ENCODE measurements around the gene SPINK1. TPM values are rescaled to one million over a fixed set of nuclear protein-coding genes. Genes with fewer than 3 reads are reported as not detected.
"Not testable (repeated sequence)": the region's sequence is repeated elsewhere in the genome, so short reads cannot be mapped to it uniquely, and the experiment has no call there.

SPINK1 gene
- total RNA-seq, 1 experiment from 2014 or later, result 0.72 TPM

DNA sequence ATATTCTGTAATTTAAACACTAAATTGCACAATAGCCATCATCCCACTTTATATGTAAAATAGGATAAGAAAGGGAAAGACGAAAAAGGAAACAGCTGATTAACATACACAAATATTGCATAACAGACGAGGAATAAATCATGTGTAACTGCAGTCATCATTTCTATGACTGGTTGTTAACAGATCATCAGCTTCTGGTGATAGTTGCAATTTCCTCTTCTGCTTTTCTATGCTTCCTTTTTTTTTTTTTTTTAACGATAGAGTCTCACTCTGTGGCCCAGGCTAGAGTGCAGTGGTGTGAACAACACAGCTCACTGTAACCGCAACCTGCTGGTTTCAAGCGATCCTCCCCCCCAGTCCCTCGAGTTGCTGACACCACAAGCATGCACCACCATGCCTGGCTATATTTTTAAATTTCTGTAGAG lies 26.4 kb downstream of the SPINK1 start:
- no peak for DNase-seq (ENCODE audit: low spot score)

DNA sequence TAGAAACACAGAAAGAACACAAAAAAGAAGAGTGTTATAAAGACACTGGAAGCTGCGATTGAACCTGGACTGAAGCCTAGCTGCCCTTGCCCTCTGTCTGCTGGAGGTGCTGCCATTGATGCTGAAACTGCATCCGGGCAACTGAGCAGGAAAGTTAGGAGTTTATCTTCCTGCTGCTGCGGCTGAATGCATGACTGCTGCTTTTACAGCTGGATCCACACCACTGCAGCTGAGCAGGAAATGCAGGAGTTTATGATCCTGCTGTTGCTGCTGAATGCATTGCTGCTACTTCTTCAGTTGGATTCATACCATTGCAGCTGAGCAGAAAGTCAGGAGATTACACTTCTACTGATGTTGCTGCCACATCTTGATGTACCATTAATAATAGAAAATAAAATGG lies 27.1 kb downstream of the SPINK1 start:
- DNase-seq (ENCODE audit: low spot score), result peak; percentile 28

DNA sequence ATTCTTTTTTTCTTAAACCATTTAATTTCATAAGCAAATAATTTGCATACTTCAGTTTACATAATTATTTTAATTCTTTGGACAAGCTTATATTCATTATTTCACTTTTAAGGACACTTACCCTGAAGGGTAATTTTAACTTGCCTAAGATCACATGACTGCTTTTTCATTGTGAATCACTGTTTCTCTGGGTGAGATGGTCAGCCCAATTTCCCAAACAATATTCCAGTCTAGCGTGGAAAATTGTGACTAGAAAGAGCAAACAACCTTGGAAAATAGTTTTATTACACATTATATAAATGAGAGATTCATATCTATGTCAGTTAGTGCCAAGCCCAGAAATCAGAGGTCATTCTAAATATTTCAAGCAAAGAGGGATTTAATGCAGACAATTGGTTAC lies 27.5 kb downstream of the SPINK1 start:
- no peak for DNase-seq (ENCODE audit: low spot score)

DNA sequence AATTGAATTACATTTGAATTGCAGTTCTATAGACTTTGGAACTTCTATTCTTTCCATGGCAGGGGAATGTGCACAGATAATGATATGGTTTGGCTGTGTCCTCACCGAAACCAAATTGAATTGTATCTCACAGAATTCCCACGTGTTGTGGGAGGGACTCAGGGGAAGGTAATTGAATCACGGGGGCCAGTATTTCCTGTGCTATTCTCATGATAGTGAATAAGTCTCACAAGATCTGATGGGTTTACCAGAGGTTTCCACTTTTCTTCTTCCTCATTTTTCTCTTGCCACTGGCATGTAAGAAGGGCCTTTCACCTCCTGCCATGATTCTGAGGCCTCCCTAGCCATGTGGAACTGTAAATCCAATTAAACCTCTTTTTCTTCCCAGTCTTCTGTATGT lies 28.3 kb downstream of the SPINK1 start:
- DNase-seq (ENCODE audit: low spot score), result not testable (repeated sequence)

DNA sequence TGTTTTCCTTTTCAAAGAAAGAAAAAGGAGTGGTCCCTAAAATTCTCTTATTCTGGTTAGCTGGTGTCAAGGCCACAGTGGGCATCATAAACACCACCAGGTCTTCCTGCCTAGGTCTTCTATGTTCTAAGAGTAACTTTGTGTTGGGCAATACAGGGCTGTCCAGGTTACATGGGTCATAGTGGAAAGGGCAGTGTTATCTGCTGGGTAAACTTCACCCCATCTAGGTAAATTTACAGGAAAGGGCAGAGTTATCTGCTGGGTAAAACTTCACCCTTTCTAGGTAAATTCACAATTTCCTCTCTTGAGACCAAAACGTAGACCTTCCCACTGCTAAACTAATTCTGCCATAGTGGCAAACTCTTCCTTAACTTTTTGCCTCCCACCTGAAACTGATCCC lies 30.0 kb downstream of the SPINK1 start:
- no peak for DNase-seq (ENCODE audit: low spot score)

DNA sequence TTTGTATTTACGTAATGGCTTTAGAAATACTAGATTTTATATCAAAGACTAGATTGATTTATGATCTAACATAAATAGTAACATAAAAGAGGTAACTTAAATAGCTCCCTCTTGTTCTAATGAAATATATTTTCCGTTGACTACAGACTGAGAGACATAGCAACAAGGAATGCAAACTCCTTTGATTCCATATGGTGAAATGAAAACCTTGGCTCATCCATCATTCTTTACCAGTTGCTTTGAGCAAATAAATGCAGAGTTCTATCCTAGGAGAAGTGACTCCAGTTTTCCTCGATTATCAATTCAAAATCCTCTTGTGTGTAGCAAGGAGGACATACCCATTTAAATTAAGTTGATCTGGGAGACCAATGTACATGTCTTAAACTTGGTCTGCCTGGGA lies 31.0 kb downstream of the SPINK1 start:
- DNase-seq (ENCODE audit: low spot score), result no peak

DNA sequence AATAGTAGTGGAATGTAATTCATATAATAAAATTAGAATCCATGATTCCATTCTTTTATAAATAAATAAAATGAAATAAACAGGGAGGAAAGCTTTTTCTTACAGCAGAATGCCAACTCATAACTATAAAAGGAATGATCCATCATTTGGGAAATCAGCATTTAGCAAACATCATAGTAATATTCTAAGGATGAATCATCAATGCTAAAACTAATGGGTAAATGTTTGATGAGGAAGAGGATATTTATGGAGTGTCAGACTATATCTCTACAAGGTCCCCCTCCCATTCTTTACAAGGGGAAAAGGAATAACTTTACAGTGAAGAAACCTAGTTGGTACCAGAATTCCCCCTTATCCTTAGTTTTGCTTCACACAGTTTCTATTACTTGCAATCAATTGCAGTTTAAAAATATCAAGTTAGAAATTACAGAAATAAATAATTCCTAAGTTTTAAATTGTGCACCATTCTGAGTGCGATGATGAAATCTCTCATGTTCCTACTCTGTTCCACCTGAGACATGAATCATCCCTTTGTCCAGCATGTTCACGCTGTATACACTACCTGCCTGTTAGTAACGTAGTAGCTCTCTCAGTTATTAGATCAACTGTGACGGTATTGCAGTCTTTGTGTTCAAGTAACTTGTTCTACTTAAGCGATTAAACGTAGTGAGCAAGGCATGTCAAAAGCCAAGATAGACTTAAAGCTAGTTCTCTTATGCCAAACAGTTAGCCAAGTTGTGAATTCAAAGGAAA lies 34.7 kb downstream of the SPINK1 start:
- DNase-seq (ENCODE audit: low spot score), result no peak

DNA sequence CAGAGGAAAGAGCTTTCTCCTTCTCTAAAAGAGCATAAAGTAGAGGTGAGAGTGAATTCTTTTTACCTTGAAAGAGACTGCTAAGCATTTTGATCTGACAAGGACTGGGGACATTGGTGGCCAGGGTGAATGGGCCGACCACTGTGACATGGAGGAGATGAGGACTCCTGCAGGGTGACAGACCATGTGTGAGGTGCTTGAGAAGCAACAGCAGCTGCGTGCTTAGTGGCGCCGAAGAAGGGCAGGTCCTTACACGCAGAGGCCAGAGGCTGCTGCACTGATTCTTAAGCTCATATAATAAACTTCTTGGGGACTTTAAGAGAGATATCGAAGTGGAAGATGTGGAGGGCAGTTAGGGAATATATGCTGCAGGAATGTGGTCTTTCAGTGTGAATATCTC lies 40.3 kb downstream of the SPINK1 start:
- no peak for DNase-seq (ENCODE audit: low spot score)

DNA sequence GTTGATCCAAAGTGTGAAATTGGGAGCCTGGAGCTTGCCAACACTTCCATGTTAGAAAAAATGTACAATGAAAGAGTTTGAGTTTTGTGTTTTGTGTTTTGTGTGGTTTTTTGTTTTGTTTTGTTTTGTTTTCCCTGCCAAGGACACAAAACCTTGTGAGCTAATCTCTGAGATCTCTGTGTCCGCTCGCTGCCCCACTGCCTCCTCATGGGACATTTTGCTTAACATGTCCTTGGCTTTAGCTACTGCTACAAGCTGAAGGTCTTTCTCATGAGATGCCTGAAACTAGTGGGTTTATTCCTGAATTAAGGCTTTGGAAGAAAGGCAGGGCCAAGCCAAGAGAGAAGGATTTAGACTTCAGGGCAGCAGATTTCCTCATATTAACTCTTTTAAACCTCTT lies 41.7 kb downstream of the SPINK1 start:
- DNase-seq (ENCODE audit: low spot score), result no peak

DNA sequence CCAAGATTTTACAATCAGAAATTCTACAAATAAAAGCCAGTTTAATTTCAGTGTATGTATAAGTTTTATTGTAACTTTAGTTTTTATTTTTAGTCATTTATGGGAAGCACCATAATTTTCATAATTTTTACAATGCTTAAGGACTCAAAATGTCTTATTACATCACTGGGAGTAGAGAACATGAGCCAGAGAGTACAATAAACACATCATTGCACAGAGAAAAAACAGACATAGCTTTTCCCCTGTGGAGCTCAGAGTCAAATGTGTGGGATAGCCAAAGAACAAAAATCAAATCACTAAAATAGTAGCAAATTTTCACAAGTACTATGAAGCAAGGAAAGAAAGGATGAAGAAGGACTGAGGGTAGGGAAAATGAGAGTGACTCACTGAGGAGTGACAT lies 43.4 kb downstream of the SPINK1 start:
- no peak for DNase-seq (ENCODE audit: low spot score)

DNA sequence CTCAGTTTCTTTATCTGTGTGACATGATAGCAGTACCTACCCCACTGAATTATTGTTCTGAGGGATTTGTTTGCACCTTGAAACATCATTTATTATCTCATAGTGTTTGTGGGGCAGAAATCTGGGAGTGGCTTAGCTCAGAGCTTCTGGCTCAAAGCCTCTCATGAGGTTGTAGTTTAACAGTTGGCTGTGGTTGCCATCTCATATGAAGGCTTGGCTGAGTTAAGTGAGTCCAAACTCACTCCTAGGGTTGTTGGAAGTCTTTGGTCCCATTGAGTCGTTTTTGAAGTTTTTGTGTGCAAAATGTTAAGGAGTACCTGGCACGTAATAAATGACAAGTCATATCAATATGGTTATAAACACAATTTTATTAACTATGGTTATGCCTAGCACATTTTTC lies 45.3 kb downstream of the SPINK1 start:
- no peak for DNase-seq (ENCODE audit: low spot score)

DNA sequence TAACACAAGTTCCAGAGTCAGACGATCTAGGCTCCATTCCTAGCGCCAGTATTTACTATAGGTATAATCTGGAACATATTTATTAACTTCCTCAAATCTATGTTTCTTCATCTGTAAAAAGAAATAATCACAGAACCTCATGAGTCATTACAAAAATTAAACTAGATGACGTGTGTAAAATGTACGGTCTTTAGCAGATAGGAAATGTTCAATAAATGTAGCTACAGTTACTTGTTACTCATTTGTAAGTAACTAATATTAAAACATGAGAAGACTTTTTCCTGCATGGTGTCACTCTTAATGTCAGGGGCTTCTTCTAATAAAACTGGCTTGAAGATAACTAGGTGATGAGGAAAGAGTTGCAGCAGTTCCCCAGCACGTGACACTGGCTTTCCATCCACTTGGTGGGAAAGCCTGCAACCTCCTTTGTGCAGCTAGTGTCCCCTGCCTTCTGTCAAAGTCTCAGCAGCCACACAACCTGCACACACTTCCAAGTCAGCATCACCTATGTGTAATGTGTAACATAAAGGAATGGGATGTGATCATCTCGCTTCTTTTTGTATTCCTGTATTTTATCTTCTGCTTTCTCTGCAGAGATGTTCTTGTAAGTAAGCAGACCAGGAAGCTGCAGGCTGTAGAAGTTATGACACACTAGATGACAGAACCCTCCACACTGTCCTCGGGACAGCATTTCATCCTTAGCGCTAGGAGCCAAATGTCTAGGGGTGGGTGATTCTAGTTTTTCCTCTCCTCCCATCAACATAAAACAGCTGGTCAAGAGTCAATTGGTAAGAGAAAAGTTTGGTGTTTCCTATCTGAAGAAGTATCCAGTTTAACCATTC lies 47.1 kb downstream of the SPINK1 start:
- no peak for DNase-seq (ENCODE audit: low spot score)

DNA sequence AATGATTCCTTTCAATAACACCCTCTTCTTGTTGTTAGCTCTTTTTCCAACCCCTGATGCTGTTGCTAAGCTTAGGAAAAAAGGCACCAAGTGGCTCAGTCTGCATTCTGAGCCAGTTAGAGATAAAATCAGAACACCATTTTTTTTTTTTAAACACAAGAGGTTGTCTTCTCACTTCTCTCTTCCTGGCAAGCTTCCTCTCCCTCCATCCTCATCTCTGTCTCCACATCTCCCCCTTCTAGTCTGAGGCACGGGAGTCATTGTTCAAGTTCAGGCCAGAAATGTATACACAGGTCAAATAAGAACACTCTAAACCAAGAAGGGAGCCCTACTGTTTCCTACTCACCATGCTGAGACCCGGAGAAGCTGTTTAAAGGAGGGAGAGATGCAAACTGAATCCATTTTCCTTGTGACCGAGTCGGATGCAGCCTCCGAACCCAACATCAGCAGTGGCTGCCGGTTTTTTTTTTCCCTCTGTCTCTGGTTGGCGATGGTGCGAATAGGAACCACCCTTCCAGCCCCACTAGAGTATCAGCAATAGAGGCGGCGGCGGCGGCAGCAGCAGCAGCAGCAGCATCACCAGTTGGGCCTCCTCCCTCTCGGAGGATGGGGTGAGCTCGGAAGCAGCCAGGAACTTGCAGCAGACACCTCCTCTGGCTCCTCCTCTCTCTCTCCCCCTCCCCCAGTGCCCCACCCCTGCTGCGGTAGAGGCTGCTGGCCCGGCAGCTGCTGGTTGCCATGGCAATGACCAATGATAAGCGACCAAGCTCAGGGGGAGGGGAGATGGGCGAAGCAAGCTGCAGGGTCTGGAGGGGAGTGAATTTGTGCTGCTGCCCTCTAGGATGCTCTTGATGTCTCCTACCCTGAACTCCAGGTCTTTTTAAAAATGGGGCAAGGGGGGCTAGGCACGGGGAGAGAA lies 49.1 kb downstream of the SPINK1 start, which contains the start of gene JAKMIP2:
JAKMIP2 (minus strand) TSS at position 619 of the 919 bp plus-strand sequence. CDS start 110,922 bp downstream, outside the sequence.
- peak; percentile 98 for DNase-seq (ENCODE audit: low spot score)

DNA sequence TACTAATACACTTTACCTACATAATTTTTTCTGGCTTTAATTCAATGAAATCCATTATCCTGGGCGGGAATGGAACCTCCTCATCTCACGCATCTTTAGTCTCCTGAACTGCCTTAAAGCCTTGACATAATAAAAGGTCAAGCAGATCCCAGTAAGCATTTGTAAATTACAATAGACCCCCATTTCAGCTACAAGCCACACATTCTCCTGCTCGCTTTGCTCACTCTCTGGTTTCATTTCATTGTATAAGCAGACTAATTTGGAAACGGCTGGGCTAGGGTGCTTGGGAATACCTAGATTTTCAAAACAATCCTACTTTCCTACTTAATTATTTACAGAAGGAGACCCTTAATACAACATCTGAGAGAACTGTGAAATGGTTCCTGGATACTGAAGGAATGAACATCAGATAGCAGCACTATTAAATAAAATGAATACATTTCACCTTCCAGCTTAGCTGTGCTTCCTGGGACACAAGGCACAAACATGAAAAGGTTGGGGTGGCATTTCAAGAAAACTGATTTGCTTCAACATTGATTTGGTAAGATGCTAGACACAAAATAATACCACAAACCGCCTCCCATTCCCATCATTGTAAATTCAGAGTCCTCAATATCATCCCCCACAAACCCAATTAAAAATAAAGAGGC lies 50.4 kb downstream of the SPINK1 start:
- no peak for DNase-seq (ENCODE audit: low spot score)

DNA sequence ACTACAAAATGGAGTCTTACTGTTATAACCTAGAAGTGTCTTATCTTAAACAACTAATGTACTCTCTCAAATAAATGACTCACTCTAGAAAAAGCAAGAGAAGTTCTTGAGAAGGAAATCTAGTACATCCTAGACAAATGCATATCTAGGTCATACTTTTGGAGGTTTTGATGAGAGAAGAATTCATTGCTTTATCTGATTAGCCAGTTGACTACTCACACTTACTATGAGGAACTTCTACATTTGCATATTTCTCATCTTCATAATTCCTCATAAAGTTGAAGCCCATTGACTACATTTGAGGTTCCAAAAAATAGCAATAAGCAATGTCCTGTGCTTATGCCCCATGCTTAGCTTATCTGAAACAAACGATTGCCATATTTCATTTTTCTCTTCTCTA lies 51.8 kb downstream of the SPINK1 start:
- DNase-seq (ENCODE audit: low spot score), result no peak

DNA sequence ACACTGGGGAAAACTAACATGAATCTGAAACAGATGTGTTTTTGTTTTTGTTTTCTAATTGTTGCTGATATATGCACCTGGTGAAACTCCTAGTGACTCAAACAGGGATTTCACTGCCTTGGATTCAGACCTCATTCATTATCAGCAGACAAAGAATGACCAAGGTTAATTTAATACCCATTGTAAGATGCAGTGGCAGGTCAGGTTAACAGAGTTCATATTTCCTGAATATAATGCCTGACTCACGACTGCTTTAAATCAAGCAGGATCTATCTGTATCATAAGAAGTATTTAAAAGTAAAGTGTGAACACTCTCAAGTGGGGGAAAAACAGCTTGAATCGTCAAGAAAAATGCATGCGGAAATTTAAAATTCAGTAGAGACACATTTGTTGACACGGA lies 54.5 kb downstream of the SPINK1 start:
- DNase-seq (ENCODE audit: low spot score), result peak; percentile 14

Other genes with a start within 250 kb of the SPINK1 start
- gene JAKMIP2, start 48.9 kb downstream of the SPINK1 start, total RNA-seq (2014; rRNA removed; shearing (Covaris generic)), result 12.5 and 15.6 TPM in 2 replicates
- not detected in 2 replicates for gene SCGB3A2, start 47.0 kb upstream of the SPINK1 start, total RNA-seq (2014; rRNA removed; shearing (Covaris generic))
- not detected in 2 replicates for gene C5orf46, start 74.9 kb upstream of the SPINK1 start, total RNA-seq (2014; rRNA removed; shearing (Covaris generic))
- gene SPINK5, start 232.3 kb upstream of the SPINK1 start, total RNA-seq (2014; rRNA removed; shearing (Covaris generic)), result 0.34 and 1.1 TPM in 2 replicates